Stimulated activated naive CD8-positive, alpha-beta T cell treated with anti-CD3 and anti-CD28 coated beads, Interleukin-15, Interleukin-2, amounts not matched to agents 100 ng/mL and 50 ng/mL, for 24 hours (primary cell): ENCODE results near the gene PRODH2.

Experiments used
- H3K27ac Mint-ChIP-seq: one replicate; pipeline ENCODE4 v1.8.0; 2021; ENCODE audit warnings: mild to moderate bottlenecking, mixed read lengths
- H3K27me3 Mint-ChIP-seq: one replicate; pipeline ENCODE4 v1.8.0; 2021; ENCODE audit warnings: mixed read lengths
- H3K36me3 Mint-ChIP-seq: one replicate; pipeline ENCODE4 v1.8.0; 2021; ENCODE audit warnings: low read depth, mixed read lengths
- H3K4me1 Mint-ChIP-seq: one replicate; pipeline ENCODE4 v1.8.0; 2021; ENCODE audit warnings: low read depth, mixed read lengths
- H3K4me3 Mint-ChIP-seq: one replicate; pipeline ENCODE4 v1.8.0; 2021; ENCODE audit warnings: mild to moderate bottlenecking, mixed read lengths
- H3K9me3 Mint-ChIP-seq: one replicate; pipeline ENCODE4 v1.8.0; 2021; ENCODE audit warnings: mixed read lengths

The PRODH2 gene

DNA sequence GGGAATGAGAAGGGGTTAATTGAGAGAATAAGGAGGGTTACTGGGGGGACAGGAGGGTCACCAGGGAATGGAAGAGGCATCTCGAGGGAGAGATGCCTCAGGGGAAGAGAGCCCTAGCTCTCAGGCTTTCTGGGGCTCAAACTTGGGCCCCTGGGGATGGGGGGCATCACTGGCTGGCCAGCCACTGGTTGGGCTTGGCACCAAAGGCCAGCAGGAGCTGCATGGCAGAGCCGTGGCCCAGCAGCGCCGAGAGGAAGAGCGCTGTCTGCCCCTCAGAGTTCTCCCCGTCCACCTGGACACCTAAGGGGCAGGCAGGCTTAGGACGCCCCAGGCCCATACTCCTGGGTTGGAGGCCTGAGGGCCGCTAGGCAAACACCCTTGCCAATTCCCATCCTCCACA is 19.8 kb downstream of the PRODH2 start:
- Mint-ChIP-seq H3K4me1 (no peaks in the 10 kb centered on the region), H3K27me3 (peaks cover 18% of the 10 kb centered on the region), H3K36me3 (no peaks in the 10 kb centered on the region), H3K4me3 (no peak overlapping the region), H3K9me3 (no peaks in the 10 kb centered on the region), H3K27ac (no peak overlapping the region)

DNA sequence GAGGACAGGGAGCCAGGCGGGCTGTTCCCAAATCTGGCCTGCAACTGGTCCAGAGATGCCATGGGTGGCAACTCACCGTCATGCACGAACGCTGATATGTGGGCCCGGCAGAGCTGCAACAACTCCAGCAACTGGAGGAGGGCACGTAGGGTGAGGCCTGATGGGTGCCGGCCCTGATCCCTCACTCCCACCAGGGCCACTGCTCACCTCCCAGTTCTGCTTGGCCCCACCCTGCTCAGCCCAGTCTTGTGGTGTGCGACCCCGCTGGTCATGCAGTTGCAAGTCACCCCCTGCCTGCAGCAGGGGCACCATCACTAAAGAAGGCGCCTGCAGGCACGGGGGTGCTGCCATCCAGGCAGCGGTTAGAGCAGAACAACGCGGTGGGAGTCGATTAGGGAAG is 20.3 kb downstream of the PRODH2 start:
- H3K4me1 Mint-ChIP-seq: no peaks in the 10 kb centered on the region
- H3K4me3 Mint-ChIP-seq: no peak overlapping the region
- no peaks in the 10 kb centered on the region for H3K9me3 Mint-ChIP-seq
- no peaks in the 10 kb centered on the region for H3K36me3 Mint-ChIP-seq
- peaks cover 16% of the 10 kb centered on the region for H3K27me3 Mint-ChIP-seq
- no peak overlapping the region for H3K27ac Mint-ChIP-seq

DNA sequence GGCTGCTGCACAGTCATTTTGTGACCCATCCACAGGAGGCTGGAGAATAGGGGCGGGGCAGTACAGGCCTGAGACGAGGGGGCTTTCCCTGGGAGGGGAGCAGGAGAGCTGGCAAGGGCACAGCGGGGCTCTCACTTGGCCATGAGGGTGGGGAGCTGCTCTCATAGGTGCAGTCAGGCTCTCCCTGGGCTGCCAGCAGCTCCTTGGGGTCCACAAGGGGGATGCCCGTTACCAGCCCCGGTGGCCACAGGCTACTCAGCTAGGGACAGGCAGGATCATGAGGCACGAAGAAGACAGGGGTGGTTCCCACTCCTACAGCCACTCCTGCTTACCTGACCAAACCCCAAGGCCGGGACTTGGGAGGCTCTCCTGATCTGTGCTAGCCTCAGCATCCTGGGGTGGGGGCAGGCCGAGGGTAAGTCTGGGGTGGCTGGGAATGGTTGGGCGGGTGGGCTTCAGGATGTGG is 20.8 kb downstream of the PRODH2 start:
- no peaks in the 10 kb centered on the region for H3K36me3 Mint-ChIP-seq

DNA sequence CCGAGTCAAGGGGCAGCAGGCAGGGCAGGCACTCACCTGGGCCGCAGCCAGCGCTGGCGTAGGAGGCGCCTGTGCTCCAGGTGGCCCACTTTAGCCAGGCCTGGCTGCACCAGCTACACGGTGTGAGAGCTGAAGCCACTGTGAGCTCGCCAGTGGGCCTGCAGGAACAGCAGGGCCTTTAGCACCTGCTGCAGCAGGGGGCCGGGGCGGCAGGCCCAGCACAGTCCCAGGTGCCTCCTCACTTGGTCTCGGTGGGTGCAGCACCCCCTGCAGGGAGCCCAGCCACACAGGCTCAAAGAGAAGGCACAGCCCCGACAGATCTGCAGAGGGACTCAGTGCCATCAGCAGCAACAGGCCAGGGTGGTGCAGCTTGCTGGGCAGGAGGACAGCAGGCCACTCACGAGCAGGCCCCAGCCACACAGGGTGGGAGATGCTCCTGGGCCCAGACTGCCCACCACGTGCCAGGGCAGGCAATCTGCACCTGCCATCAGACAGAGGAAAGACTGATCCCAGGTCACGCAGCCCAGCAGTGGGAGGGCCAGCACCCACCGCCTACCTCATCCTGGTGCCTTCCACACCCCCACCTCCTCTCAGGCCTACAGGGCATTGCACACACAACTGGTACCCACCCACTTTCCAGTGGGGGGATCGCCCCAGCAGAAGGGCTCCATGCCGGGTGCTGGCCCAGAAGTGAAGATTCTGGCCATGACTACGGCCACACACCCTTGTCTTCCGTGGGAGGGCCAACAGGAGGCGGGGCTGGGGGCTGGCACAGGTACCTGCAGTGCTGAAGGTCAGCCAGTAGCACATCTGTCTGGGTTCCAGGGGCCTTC is 21.4 kb downstream of the PRODH2 start:
- Mint-ChIP-seq H3K36me3 (no peaks in the 10 kb centered on the region), H3K27me3 (peaks cover 5% of the 10 kb centered on the region), H3K4me1 (no peaks in the 10 kb centered on the region), H3K4me3 (no peak overlapping the region), H3K9me3 (no peaks in the 10 kb centered on the region), H3K27ac (no peak overlapping the region)

More for the DNA sequence above, 20.8 kb downstream of the PRODH2 start:
- H3K4me3 Mint-ChIP-seq: no peak overlapping the region
- H3K9me3 Mint-ChIP-seq: no peaks in the 10 kb centered on the region
- H3K4me1 Mint-ChIP-seq: no peaks in the 10 kb centered on the region
- H3K27me3 Mint-ChIP-seq: peaks cover 11% of the 10 kb centered on the region
- no peak overlapping the region for H3K27ac Mint-ChIP-seq

DNA sequence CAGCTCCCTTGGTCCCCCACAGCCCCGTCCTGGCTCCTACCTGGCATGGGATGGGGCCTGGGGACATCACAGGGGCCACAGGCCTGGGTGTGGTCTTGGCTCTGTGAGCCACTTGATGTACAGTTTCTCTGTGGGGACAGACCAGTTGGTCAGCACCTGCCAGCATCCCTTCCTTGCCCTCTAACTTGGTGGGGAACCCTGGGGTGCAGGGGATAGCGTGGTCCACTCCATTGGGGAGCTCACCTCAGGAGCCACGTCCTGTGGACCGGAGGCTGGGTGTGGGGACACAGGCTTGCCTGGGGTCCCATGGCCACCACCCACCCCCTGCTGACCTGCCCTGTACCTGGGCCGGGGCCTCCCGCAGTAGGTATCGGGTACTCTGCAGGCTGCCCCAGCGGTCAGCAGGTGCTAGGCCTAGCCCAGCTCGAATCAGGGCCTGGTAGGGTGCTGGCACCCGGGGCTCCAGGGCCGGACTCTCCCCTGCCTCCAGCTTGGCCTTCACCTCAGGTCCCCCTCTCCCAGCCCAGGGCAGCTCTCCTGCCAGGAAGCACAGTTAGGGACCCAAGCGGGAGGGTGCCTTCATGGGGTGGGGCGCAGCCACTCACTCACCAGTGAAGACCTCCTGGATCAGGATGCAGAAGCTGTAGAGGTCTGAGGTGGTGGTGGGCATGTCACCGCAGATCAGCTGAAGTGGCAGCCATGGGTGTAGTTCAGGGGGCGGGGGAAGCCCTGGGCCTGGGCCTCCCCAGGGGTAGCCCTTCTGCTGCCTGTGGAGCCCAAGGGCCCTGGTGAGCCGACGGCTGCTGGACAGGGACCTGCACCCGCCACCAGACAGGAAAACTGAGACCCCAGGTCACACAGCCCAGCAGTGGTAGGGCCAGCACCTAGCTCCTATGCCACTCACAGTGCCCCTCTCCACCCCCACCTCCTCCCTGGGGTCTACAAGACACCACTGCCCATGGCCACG is 22.4 kb downstream of the PRODH2 start:
- no peak overlapping the region for H3K27ac Mint-ChIP-seq
- no peak overlapping the region for H3K4me3 Mint-ChIP-seq
- no peaks in the 10 kb centered on the region for H3K9me3 Mint-ChIP-seq
- no peaks in the 10 kb centered on the region for H3K36me3 Mint-ChIP-seq
- no peaks in the 10 kb centered on the region for H3K4me1 Mint-ChIP-seq
- H3K27me3 Mint-ChIP-seq: no peaks in the 10 kb centered on the region

DNA sequence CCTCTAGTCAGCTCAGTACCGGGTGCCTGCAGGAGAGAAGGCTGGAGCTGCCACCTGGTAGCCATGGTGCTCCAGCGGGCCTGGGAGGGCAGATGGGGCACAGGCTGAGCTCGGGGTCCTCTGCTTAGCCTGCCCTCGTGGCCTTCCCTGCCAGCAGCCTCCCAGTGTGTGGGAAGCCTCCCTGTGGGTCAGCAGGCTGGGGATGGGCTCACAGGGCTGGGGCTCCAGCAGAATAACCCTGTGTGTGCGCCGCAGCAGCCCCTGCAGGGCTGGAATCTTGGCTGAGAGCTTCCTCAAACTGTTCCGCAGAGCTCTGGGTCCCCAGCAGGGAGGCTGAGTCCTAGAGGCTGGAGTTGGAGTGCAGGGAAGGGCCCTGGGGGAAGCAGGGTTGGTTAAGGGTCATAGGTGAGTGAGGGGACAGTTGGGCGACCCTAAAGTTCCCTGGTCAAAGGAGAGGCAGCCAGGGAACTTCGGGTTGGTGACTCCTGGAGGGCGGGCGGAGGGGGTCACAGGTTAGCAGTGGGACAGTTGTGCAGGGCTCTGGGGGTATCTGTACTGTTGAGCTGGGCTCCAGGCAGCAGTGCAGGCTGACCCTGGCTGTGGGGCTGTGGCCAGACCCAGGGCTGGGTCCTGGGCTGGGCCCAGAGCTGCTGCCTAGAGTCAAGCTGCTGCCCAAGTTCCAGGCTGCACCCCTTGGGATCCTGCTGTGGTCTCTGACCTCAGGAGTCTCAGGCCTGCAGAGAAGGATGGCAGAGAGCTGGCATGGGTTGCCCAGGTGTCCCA is 23.3 kb downstream of the PRODH2 start:
- Mint-ChIP-seq H3K4me3 (no peak overlapping the region), H3K36me3 (no peaks in the 10 kb centered on the region), H3K9me3 (no peaks in the 10 kb centered on the region), H3K27ac (no peak overlapping the region), H3K4me1 (no peaks in the 10 kb centered on the region), H3K27me3 (no peaks in the 10 kb centered on the region)

DNA sequence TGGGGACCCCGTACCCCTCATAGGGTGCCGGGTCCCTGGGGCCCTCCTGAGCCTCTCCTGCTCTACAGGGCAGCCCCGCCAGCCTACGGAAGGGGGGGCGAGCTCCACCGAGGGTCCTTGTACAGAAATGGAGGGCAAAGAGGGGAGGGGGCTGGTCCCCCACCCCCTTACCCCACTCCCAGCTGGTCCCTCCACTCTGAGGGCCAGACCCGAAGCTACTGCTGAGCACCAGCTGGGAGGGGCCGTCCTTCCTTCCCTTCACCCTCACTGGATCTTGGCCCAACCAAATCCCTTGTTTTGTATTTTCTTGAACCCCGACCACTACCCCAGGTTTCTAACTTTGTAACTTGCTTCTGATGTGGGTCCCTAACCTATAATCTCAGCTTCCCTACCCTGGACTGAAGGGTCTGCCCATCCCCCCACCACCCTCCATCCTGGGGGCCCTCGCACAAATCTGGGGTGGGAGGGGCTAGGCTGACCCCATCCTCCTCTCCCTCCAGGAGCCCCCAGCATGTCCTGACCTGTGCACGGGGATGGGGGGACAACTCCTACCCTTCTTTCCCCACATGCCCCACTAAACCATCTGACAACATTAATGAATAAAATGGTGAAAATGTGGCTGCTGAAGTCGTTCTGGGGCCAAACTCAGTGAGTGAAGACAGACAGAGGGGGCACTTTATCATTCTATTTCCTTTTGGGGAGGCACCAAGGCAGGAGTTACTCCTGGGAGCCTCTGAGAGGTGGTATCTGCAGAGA is 24.3 kb downstream of the PRODH2 start:
- Mint-ChIP-seq H3K36me3 (no peaks in the 10 kb centered on the region), H3K9me3 (no peaks in the 10 kb centered on the region), H3K4me3 (no peak overlapping the region), H3K27ac (no peak overlapping the region), H3K27me3 (no peaks in the 10 kb centered on the region), H3K4me1 (no peaks in the 10 kb centered on the region)

DNA sequence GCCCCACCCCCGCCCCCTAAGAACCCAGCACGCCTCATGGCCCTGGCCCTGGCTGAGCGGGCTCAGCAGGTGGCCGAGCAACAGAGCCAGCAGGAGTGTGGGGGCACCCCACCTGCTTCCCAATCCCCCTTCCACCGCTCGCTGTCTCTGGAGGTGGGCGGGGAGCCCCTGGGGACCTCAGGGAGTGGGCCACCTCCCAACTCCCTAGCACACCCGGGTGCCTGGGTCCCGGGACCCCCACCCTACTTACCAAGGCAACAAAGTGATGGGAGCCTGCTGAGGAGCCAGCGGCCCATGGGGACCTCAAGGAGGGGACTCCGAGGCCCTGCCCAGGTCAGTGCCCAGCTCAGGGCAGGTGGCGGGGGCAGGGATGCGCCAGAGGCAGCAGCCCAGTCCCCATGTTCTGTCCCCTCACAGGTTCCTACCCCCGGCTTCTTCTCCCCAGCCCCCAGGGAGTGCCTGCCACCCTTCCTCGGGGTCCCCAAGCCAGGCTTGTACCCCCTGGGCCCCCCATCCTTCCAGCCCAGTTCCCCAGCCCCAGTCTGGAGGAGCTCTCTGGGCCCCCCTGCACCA is 25.3 kb downstream of the PRODH2 start:
- Mint-ChIP-seq H3K27me3 (no peaks in the 10 kb centered on the region), H3K4me1 (no peaks in the 10 kb centered on the region), H3K9me3 (no peaks in the 10 kb centered on the region), H3K4me3 (no peak overlapping the region), H3K36me3 (no peaks in the 10 kb centered on the region), H3K27ac (no peak overlapping the region)

DNA sequence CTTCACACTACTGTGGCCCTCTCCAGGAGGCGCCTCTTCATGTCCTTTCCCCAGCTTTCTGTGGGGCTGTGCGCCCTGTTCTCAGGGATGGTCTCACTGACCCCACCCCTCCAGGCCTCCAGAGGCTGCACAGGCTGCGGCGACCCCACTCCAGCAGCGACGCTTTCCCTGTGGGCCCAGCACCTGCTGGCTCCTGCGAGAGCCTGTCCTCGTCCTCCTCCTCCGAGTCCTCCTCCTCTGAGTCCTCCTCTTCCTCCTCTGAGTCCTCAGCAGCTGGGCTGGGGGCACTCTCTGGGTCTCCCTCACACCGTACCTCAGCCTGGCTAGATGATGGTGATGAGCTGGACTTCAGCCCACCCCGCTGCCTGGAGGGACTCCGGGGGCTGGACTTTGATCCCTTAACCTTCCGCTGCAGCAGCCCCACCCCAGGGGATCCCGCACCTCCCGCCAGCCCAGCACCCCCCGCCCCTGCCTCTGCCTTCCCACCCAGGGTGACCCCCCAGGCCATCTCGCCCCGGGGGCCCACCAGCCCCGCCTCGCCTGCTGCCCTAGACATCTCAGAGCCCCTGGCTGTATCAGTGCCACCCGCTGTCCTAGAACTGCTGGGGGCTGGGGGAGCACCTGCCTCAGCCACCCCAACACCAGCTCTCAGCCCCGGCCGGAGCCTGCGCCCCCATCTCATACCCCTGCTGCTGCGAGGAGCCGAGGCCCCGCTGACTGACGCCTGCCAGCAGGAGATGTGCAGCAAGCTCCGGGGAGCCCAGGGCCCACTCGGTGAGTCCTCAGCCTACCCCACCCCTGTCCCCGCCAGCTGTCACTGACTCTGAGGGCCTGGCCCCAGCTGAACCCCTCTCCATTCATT is 26.1 kb downstream of the PRODH2 start:
- Mint-ChIP-seq H3K27me3 (no peaks in the 10 kb centered on the region), H3K4me3 (no peak overlapping the region), H3K4me1 (no peaks in the 10 kb centered on the region), H3K9me3 (no peaks in the 10 kb centered on the region), H3K36me3 (no peaks in the 10 kb centered on the region), H3K27ac (peak overlapping the region; percentile 21)

DNA sequence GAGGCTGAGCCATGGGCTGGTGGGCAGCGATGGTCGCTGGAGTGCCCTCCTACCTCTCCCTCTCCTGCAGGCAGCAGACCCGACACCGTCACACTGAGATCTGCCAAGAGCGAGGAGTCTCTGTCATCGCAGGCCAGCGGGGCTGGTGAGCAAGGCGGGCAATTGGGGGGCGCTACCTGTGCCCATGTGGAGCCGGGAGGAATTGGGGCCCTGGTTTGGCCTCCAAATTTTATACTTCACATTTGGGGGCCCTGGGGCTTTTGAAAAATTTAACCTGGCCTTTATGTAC is 27.4 kb downstream of the PRODH2 start:
- Mint-ChIP-seq H3K9me3 (no peaks in the 10 kb centered on the region), H3K27me3 (no peaks in the 10 kb centered on the region), H3K27ac (no peak overlapping the region), H3K4me3 (no peak overlapping the region), H3K36me3 (no peaks in the 10 kb centered on the region), H3K4me1 (no peaks in the 10 kb centered on the region)

DNA sequence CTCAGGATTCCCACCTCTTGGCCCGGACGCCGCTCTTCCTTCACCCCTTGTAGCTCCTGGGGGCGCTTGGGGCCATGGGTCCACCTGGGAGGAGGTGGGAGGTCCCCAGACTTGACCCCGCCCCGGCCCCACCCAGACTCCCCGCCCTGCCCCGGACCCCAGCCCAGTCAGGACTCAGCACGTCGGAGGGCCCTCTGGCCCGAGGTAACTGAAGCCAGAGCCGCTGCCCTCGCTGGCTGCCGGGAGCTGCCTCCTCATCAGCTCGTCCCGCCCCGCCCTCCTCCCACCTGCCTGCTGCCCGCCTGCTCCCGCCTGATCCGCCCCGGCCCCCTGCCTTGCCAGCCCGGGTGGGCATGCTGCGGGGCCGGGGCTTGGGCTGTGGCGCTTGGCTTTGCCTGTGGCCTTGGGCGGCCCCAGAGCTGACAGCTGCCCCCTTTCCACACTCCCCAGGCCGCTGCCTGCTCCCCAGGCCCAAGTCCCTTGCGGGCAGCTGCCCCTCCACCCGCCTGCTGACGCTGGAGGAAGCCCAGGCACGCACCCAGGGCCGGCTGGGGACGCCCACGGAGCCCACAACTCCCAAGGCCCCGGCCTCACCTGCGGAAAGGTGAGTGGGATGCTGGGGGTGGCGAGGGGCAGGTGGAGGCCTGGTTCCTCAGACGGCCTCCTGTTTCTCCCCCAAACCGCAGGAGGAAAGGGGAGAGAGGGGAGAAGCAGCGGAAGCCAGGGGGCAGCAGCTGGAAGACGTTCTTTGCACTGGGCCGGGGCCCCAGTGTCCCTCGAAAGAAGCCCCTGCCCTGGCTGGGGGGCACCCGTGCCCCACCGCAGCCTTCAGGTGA is 27.9 kb downstream of the PRODH2 start:
- Mint-ChIP-seq H3K27me3 (no peaks in the 10 kb centered on the region), H3K4me1 (no peaks in the 10 kb centered on the region), H3K27ac (no peak overlapping the region), H3K4me3 (no peak overlapping the region), H3K36me3 (no peaks in the 10 kb centered on the region), H3K9me3 (no peaks in the 10 kb centered on the region)

DNA sequence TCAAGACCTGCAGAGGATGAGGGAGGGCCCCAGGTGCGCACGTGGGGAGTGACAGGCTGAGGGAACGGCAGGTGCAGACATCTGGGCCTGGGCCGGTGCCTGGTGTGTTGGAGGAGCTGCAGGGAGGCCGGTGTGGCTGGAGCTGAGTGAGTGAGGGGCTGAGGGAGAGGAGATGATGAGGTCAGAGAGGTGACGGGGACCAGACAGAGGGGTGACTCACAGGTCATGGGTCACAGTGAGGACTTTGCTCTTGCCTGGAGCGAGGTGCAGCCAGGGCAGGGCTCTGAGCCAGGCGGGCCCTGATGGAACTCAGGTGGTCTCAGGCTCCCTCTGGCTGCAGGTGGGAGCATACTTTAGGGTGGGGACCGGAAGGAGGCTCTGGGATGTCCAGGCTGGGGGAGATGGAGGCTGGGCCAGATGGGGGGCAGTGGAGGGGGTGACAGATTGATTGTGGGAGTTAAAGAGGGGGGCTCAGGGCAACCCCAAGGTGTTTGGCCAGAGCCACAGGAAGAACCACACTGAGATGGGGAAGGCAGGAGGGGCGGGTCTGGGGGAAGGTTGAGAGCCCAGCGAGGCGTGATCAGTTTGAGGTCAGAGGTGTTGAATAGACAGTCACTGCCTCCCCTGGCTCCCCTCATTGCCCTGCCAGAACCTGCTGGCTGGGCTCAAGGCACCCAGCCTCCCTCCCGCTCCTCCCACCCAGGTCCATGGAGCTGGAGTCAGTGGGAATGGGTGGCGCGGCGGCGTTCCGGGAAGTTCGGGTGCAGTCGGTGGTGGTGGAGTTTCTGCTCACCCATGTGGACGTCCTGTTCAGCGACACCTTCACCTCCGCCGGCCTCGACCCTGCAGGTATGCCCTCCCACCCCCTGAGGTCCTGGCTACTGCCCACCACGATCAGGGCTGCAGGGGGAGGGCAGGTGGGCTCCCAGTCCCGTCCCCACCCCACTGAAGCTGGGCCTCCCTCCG is 28.9 kb downstream of the PRODH2 start:
- no peak overlapping the region for H3K27ac Mint-ChIP-seq
- no peaks in the 10 kb centered on the region for H3K36me3 Mint-ChIP-seq
- no peak overlapping the region for H3K4me3 Mint-ChIP-seq
- no peaks in the 10 kb centered on the region for H3K4me1 Mint-ChIP-seq
- no peaks in the 10 kb centered on the region for H3K27me3 Mint-ChIP-seq
- H3K9me3 Mint-ChIP-seq: no peaks in the 10 kb centered on the region
